Vagina (tissue), 2 donors: ENCODE data around the gene RIC1.

Source experiments
- POLR2AphosphoS5 ChIP-seq, 2 donors: sonication (generic); formaldehyde crosslinking; IDR thresholded peaks; one replicate each; pipeline ENCODE4 v1.9.0; 2017; ENCODE audit warnings: antibody characterized with exemption in 2 of 2, mild to moderate bottlenecking in 2 of 2, low read depth in 1 of 2; ENCODE audit not compliant: insufficient read depth in 1 of 2
- TF ChIP-seq, protein P1 (sequence below), 3 experiments: fragments of 450-650 bp in 2 of 3; fragments of 200-600 bp in 1 of 3; sonication (generic) in 1 of 3; IDR thresholded peaks; one replicate each; pipeline ENCODE4 v1.5.1; 2017 to 2019; ENCODE audit warnings: antibody characterized with exemption in 3 of 3, mild to moderate bottlenecking in 2 of 3, moderate library complexity in 2 of 3

DNA sequence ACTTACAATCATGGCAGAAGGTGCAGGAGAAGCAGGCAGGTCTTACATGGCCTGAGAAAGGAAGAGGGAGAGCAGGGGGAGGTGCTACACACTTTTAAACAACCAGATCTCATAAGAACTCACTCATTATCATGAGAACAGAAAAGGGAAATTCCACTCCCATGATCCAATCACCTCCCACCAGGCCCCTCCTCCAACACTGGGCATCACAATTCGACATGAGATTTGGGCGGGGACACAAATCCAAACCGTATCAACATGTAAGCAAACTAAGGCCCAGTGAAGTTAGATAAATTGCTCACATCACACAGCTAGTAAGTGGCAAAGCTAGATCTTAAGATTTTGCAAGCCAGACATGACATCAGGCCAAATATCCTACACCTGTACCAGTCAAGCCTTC, 48.3 kb upstream of the RIC1 start:
- TF ChIP-seq, protein P1, sequence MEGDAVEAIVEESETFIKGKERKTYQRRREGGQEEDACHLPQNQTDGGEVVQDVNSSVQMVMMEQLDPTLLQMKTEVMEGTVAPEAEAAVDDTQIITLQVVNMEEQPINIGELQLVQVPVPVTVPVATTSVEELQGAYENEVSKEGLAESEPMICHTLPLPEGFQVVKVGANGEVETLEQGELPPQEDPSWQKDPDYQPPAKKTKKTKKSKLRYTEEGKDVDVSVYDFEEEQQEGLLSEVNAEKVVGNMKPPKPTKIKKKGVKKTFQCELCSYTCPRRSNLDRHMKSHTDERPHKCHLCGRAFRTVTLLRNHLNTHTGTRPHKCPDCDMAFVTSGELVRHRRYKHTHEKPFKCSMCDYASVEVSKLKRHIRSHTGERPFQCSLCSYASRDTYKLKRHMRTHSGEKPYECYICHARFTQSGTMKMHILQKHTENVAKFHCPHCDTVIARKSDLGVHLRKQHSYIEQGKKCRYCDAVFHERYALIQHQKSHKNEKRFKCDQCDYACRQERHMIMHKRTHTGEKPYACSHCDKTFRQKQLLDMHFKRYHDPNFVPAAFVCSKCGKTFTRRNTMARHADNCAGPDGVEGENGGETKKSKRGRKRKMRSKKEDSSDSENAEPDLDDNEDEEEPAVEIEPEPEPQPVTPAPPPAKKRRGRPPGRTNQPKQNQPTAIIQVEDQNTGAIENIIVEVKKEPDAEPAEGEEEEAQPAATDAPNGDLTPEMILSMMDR (IDR thresholded peaks at IDR 0.05) = no peak
- no peak for TF ChIP-seq POLR2AphosphoS5 (IDR thresholded peaks at IDR 0.05; ENCODE audit: insufficient read depth in 1 of 2, low read depth in 1 of 2)
